Kidney glomerular epithelial cell (primary cell): Measurements from ENCODE around the gene STARD13.

Experiments used
- DNase-seq: peaks from one replicate; lab custom pipeline; 2025; lab: John Stamatoyannopoulos, UW

The STARD13 gene, protein sequence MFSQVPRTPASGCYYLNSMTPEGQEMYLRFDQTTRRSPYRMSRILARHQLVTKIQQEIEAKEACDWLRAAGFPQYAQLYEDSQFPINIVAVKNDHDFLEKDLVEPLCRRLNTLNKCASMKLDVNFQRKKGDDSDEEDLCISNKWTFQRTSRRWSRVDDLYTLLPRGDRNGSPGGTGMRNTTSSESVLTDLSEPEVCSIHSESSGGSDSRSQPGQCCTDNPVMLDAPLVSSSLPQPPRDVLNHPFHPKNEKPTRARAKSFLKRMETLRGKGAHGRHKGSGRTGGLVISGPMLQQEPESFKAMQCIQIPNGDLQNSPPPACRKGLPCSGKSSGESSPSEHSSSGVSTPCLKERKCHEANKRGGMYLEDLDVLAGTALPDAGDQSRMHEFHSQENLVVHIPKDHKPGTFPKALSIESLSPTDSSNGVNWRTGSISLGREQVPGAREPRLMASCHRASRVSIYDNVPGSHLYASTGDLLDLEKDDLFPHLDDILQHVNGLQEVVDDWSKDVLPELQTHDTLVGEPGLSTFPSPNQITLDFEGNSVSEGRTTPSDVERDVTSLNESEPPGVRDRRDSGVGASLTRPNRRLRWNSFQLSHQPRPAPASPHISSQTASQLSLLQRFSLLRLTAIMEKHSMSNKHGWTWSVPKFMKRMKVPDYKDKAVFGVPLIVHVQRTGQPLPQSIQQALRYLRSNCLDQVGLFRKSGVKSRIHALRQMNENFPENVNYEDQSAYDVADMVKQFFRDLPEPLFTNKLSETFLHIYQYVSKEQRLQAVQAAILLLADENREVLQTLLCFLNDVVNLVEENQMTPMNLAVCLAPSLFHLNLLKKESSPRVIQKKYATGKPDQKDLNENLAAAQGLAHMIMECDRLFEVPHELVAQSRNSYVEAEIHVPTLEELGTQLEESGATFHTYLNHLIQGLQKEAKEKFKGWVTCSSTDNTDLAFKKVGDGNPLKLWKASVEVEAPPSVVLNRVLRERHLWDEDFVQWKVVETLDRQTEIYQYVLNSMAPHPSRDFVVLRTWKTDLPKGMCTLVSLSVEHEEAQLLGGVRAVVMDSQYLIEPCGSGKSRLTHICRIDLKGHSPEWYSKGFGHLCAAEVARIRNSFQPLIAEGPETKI

DNA sequence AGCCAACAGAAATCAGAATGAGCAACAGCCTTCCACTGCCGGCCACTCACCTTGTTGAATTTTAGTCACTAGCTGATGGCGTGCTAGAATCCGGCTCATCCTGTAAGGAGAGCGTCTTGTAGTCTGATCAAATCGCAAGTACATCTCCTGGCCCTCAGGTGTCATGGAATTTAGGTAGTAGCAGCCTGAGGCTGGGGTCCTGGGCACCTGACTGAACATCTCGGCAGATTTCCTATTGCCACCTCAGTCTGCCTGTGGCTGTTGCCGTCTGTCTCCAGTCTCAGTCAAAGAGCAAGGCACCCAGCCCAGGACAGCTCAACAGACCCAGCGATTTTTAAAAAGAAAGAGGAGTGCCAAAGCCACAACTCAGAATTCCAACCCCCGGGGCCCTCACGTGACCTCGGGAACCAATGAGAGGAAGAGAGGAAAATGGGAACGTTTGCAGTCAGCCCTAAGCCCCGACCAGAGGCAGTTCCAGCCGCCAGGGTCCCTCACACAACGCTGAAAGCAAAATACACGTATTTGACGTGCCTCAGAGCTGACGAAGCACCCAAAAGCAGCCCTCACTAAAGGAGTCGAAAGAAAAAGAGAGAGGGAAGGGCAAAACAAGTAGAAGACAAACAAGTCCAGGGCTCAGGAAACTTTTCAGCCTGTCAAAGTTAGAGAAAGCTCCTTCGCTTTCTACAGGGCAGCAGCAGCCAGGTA, at the start of gene STARD13:
Gene STARD13, minus strand, starts transcription at position 336 of the 705 bp plus-strand sequence. Its CDS starts 117 bp downstream, at position 219.
- peak; percentile 98 for DNase-seq

DNA sequence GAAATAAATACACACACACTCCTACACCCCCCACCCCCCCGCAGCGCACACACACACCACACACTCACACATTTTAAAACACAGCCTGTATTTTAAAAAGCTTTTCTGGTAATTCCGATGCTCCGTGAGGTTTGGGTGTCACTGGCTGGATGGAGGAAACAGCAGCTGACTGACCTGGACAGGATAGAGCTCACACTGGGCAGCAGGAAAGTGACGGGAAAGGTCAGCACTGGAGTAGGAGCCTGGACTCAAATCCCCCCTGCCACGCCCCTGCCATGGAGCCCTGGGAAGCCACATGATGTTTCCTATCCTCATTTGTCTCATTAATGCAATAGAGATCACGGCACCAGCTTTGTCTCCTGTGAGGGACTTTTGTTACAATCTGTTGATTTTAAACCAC, 49.3 kb upstream of the STARD13 start:
- DNase-seq = no peak

- DNase-seq = no peak
Measured at GRCh38 chr13:33331962-33332361, 46.4 kb upstream of the STARD13 start.

- DNase-seq = no peak
Measured at GRCh38 chr13:33330483-33330882, 44.9 kb upstream of the STARD13 start.

DNA sequence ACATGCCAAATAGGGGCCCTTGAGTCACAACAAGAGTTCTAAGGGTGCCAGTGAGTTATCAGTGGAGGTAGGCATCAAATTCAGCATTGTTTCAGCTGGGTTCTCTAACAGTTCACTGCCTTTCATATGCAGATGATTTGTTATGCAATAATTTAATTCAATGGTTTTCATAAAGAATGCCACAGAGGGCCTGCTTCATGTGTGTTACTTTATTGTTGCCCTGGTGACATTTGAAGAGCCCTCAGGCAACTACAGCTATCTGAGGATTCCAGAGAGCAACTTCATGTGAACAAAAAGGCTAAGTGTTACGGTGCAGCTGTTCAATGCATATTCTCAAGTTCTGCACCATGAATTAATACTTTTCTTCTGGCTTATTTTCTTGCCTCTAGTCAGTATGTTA, 43.1 kb upstream of the STARD13 start:
- DNase-seq = no peak

DNA sequence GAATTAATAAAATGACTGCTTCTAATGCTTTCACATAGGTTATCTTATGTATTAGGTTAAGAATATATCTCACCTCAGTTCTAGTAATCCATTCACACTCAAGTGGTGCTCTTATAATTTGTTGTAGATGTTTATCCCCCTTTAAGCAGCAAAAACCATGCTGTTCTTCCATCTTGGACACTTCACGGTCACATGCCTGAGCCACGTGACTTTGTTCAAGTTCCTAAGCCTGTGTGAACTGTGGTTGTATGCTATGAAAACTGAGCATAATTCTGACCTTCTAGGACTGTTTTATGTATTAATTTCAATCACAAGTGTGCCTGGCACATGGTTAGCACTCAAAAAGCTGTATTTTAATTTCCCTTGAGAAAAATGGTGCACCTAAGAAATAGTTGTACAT, 41.2 kb upstream of the STARD13 start:
- DNase-seq = no peak

- DNase-seq = no peak
Measured at GRCh38 chr13:33326246-33326645, 40.7 kb upstream of the STARD13 start.

DNA sequence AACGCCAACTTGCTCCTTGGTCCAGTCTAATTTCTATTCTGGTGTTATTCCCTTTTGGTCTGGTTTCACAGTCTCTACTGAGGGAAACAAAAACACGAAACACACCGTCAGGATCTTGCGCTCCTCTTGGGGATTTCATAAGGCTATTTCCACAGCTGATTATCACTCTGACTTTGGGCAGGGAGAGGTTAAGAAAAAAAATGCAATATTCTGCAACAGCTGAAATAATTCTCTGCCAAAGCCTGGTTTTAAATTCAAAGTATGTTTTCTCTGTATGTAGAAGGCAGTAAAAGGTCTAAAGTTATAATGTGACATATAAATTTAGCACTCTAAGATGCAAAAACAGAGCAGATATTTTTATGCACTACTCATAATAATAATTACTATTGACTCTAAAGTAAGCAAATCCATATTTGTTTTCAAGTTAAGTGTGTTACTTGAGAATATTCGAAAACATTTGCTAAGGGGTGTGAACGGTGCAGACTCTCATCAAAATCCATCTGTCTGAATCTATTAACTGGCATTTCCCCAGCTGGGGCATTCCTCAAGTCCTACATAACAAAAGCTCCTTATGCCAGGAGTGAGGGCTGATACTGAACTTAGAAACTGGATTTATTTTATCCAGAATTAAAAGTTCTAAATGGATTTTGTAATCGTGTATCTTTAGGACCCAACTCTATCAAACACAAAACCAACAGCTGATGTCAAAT, 38.4 kb upstream of the STARD13 start:
- DNase-seq = no peak

DNA sequence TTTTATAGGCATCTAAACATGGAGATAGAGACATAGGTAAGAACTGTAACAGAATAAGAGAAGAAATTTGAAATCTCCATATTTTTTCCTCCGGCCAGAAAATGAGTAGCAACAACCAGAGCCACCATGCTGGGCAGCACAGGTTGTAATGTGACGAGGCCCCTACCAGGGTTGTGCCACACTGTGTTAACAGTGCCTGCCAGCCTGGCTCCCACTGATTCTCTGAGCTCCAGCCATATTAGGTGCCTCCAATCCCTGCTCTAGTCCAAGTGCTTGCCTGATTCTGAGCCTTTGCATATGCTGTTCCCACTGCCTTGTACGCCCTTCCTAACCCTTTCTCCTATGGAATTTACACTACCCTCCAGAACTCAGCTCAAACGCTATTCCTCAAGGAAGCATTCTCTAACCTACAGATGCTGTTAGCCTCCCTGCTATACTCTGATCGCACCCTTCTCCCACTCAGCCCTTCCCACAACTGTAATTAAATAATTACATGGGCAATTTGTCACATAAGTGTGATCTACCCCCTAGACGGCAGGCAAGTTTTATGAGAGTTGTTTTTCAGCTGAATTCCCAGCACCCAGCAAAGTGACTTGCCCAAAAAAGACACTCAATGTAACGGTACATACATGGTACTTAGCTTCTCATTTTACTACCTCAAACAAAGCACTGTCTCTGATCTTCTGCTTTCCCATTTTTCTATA, 37.6 kb upstream of the STARD13 start:
- DNase-seq = no peak

DNA sequence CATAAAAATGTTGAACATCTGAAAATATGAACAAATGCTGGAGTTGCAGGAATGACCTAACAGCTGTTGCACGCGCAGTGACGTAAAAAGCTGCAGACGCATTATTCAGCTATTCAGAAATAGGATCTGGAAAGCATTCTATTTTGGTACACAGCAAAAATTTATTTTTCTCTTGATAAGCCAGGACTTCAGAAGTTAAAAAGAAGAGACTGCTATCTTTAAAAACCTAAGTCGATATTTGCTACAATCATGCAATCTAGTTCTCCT, 36.9 kb upstream of the STARD13 start:
- no peak for DNase-seq

DNA sequence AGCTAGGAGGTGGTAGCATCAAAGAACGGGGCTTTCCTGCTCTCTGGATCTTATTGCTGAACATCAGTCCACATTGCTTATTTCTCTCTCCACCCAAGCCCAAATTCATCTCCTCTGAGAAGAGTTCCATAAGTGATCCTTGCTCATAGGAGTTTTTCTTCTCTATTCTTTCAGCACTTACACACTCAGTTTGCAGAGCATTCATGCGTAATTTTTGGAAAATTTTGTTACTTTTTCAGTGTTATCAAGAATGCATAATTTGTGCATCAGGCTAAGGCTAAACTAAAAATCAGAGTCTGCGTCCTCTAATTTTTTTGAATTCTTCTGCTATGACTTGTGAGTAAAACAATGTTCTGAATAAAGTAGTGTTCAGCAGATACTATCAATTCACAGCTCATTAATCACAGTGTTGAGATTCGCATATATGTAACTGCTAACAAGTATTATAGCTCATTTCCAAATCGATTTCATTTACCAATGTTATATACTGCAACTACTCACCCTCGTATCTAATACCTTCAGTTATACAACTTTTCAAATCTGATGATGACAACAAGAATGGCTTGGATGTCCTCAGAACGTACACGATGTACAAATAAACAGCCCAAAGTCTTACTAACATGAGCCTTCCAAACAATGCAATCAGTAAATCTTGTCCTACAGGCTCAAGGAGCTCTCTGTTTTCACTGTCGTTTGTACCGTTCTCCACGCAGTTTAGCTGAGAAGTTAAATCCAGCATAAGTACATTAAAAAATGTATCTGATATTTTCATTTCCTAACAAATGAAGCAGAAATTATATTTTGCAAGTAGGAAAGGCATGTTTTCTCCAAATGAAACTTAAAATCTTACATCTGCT, 36.4 kb upstream of the STARD13 start:
- no peak for DNase-seq

DNA sequence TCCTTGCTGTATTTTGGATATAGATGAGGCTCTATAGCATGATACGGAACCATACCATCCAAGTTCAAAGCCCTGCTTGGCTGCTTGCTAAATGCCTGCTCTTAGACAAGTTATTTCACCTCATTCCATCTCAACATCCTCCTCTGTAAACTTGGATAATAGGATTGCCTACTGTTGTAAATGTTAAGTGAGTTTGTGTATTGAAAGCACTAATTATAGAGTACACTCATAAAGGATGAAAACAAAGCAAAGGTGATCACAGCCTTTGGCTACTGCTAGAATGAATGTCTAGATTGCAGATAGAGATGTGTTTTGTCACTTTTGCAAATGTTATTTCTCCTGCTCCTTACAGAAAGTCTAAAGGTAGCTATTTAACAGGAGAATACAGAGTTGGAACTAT, 34.3 kb upstream of the STARD13 start:
- no peak for DNase-seq

DNA sequence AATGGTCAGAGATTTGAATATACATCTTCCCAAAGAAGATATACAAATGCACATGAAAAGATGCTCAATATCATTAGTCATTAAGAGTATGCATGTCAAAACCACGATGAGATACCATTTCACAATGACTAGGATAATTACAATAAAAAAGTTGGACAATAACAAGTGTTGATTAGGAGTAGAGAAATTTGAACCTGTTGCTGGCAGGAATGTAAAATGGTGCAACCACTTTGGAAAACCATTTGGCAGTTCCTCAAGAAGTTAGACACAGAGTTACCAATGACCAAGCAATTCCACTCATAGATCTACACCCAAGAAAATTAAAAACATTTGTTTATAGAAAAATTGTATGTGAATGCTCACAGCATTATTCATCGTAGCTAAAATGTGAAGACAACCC, 33.2 kb upstream of the STARD13 start:
- DNase-seq = no peak

GRCh38 chr13:33318037-33318436, 32.5 kb upstream of the STARD13 start:
- no peak for DNase-seq

GRCh38 chr13:33316890-33317289, 31.3 kb upstream of the STARD13 start:
- no peak for DNase-seq

DNA sequence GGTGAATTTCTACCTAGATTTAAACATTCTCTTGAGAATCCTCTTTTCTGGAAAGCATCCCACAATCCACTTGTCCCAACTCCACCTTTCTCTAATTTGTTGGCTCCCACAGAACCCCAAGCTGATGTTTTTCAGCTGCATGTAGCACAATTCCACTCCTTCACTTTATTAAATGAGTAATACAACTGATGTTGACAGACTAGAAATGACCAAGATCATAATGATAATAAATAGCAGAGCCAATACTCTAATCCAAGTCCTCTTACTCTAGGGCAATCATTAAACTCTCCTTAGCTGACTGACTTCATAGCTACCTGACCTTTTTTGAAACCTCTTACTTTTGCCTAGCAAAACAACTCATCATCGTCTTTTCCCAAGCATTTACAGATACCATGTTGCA, 27.9 kb upstream of the STARD13 start:
- no peak for DNase-seq

DNA sequence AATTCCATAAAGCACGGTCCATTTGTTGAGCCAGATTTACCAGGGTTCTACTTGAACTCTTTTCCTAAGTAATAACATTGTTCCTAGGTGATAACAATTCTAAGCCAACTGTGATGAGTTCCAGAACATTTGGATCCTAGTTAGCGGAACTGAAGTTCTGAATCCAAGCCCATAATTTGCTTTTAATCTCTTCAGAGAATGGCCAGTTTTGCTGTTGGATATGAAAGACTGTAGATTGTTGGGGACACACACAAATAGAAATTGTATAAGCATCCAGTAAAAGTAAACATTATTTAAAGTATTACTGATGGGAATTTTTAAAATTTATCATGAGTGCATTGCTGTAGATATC, 27.3 kb upstream of the STARD13 start:
- DNase-seq = no peak

GRCh38 chr13:33312150-33312860, 26.8 kb upstream of the STARD13 start:
- DNase-seq = peak; percentile 6

GRCh38 chr13:33311040-33311439, 25.5 kb upstream of the STARD13 start:
- no peak for DNase-seq
